PC-9 (cell line): ENCODE results near the gene CD22. TPM values are rescaled to one million over a fixed set of nuclear protein-coding genes. Genes with fewer than 3 reads are reported as not detected.

Experiments
- BruUV-seq: library from RNA; stranded (reverse); fragments of 400-500 nt; replicated peaks from 2 replicates; lab custom pipeline; 2021; lab: Mats Ljungman, UMichigan
- CTCF ChIA-PET: fragments of 300-600 bp; sonication (Branson Sonifier 250); formaldehyde crosslinking; loops from one replicate; lab custom pipeline; 2022; ENCODE audit warnings: antibody characterized with exemption; lab: Charles Lee
- POLR2A ChIA-PET: fragments of 300-600 bp; sonication (Branson Sonifier 250); formaldehyde crosslinking; loops from one replicate; lab custom pipeline; 2022; ENCODE audit warnings: antibody characterized with exemption; ENCODE audit not compliant: unreplicated experiment; lab: Charles Lee
- DNase-seq, 2 experiments: peaks; one replicate each; pipeline versions ENCODE4 v3.0.0 to v3.0.0-alpha.2; 2015 to 2022; ENCODE audit warnings: mixed read lengths in 1 of 2
- H2AFZ ChIP-seq: fragments of 200-600 bp; sonication (generic); 2 replicates; pipeline ENCODE4 v1.8.1; 2017; ENCODE audit warnings: antibody characterized with exemption
- H3F3A ChIP-seq: fragments of 200-600 bp; sonication (generic); 2 replicates; pipeline ENCODE4 v1.8.1; 2017; ENCODE audit warnings: antibody characterized with exemption, mild to moderate bottlenecking, low read depth; ENCODE audit not compliant: insufficient read depth
- H3K27ac ChIP-seq: fragments of 200-600 bp; sonication (generic); 2 replicates; pipeline ENCODE4 v1.6.1; 2016; ENCODE audit warnings: mixed run types
- H3K27me3 ChIP-seq: fragments of 200-600 bp; sonication (generic); 2 replicates; pipeline ENCODE4 v1.6.1; 2016; ENCODE audit warnings: low read depth, mixed run types; ENCODE audit not compliant: insufficient read depth
- H3K36me3 ChIP-seq: fragments of 200-600 bp; sonication (generic); 2 replicates; pipeline ENCODE4 v1.6.1; 2016; ENCODE audit warnings: low read depth, mixed run types
- H3K4me1 ChIP-seq: fragments of 200-600 bp; sonication (generic); replicated peaks from 2 replicates; pipeline ENCODE4 v1.6.1; 2016; ENCODE audit warnings: mixed run types; ENCODE audit not compliant: insufficient read depth
- H3K4me2 ChIP-seq: fragments of 200-600 bp; sonication (generic); 2 replicates; pipeline ENCODE4 v1.6.1; 2017; ENCODE audit warnings: mixed run types
- H3K4me3 ChIP-seq: fragments of 200-600 bp; sonication (generic); 2 replicates; pipeline ENCODE4 v1.6.1; 2016; ENCODE audit warnings: mixed run types
- H3K79me2 ChIP-seq: fragments of 200-600 bp; sonication (generic); 2 replicates; pipeline ENCODE4 v1.6.1; 2017; ENCODE audit warnings: low read depth, mixed run types
- H3K9me2 ChIP-seq: fragments of 200-600 bp; sonication (generic); 2 replicates; pipeline ENCODE4 v1.8.1; 2017; ENCODE audit warnings: mild to moderate bottlenecking; ENCODE audit not compliant: insufficient read depth
- H3K9me3 ChIP-seq: fragments of 200-600 bp; sonication (generic); 2 replicates; pipeline ENCODE4 v1.8.1; 2016; ENCODE audit warnings: low read depth; ENCODE audit not compliant: insufficient read depth
- H4K20me1 ChIP-seq: fragments of 200-600 bp; sonication (generic); 2 replicates; pipeline ENCODE4 v1.8.1; 2017; ENCODE audit not compliant: insufficient read depth
- EZH2 ChIP-seq: fragments of 200-600 bp; sonication (generic); IDR thresholded peaks from 2 replicates; pipeline ENCODE4 v1.8.0; 2017; ENCODE audit warnings: antibody characterized with exemption, low read depth
- intact Hi-C: fragments of 100-400 bp; cut with micrococcal nuclease; formaldehyde crosslinking; loops from one replicate; pipeline ENCODE4 v1.10.0; 2022; ENCODE audit not compliant: unreplicated experiment
- total RNA-seq: library from RNA; stranded (reverse); gene quantifications from 2 replicates; pipeline ENCODE4 v1.2.3, GENCODE V29; 2021
- TF ChIP-seq, protein P1 (sequence below): fragments of 200-600 bp; sonication (generic); conservative IDR thresholded peaks from 2 replicates; pipeline ENCODE4 v1.6.1; 2017; ENCODE audit warnings: mixed run types, antibody characterized with exemption, mild to moderate bottlenecking, moderate library complexity

Gene CD22
- total RNA-seq, 1 experiment from 2014 or later = 29.8 TPM

DNA sequence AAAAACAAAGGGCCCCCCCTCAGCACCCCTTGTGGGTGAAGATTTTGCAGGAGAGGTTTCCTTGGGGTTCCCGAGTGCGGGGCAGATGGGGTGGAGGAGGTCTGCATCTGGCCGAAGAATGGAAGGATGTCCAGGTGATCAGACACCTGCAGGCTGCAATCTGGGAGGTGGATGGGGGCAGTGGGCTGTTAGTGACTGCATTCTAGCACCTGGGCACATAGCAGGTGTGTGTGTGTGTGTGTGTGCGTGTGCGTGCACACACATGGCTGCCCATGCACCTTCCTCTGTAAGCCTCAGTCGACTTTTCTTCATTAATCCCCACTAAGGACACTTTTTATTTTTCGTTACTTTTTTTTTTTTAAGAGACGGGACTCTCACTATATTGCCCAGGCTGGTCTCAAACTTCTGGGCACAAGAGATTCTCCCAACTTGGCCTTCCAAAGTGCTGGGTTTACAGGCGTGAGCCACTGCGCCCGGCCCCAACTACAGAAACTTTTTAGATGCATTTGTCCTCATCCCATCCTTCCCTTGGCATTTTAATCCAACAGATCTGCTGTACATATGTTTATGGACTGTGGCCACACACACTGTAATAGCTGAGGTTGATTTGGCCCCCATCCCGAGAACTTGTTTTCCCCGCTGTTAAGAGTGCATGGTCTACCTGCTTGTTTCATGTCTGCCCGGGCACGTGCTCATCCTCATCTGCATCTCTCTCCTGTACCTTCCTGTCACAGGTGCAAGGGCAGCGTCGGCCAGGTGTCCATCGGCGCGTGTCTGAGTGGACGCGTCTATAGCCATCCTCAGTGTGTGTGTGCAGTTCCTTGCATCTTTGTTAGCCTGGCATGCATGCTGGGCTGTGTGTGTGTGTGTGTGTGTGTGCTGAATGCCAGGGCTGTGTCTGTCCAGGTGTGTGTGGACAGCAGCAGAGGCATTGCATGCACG lies 36.3 kb upstream of the CD22 start:
- no peak overlapping the region for H2AFZ ChIP-seq
- H4K20me1 ChIP-seq = no peaks in the 10 kb centered on the region
- no peaks in the 10 kb centered on the region for H3K9me2 ChIP-seq
- H3K36me3 ChIP-seq = no peaks in the 10 kb centered on the region
- ChIA-PET POLR2A (no interaction called here), CTCF (no interaction called here)
- no peak overlapping the region for H3K4me3 ChIP-seq
- no peak for TF ChIP-seq EZH2
- TF ChIP-seq, protein P1, sequence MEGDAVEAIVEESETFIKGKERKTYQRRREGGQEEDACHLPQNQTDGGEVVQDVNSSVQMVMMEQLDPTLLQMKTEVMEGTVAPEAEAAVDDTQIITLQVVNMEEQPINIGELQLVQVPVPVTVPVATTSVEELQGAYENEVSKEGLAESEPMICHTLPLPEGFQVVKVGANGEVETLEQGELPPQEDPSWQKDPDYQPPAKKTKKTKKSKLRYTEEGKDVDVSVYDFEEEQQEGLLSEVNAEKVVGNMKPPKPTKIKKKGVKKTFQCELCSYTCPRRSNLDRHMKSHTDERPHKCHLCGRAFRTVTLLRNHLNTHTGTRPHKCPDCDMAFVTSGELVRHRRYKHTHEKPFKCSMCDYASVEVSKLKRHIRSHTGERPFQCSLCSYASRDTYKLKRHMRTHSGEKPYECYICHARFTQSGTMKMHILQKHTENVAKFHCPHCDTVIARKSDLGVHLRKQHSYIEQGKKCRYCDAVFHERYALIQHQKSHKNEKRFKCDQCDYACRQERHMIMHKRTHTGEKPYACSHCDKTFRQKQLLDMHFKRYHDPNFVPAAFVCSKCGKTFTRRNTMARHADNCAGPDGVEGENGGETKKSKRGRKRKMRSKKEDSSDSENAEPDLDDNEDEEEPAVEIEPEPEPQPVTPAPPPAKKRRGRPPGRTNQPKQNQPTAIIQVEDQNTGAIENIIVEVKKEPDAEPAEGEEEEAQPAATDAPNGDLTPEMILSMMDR = no peak
- H3K79me2 ChIP-seq = no peaks in the 10 kb centered on the region
- no peak for DNase-seq
- H3K4me2 ChIP-seq = no peak overlapping the region
- no peaks in the 10 kb centered on the region for H3K9me3 ChIP-seq
- 0 out of 2 replicates have a peak, but pooled peaks cover 3% of the 10 kb centered on the region for H3K27me3 ChIP-seq
- H3K4me1 ChIP-seq = peaks cover 11% of the 10 kb centered on the region; the same call in 1 of the 2 replicates
- H3F3A ChIP-seq = peaks cover 22% of the 10 kb centered on the region; the same call in 1 of the 2 replicates
- intact Hi-C loops = no loop called here
- BruUV-seq = no TSS peak
- no peak overlapping the region for H3K27ac ChIP-seq

DNA sequence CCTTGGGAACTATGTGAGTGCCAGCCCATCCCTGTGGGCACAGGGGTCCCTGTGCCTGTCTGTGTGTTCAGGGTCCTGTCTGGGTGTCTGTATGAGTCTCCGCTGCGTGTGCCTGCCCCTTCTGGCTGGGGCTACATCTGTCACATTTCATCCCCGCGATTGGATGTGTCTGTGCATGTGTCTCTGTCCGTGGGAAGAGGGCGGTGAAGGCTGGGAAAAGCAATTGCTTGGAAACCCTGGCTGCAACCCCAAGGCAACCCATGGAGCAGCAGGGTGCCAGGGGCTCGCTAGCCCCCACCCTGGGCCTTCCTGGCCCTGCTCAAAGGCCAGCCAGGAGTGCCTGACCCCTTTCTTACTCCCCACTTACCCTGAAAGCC lies 35.6 kb upstream of the CD22 start:
- intact Hi-C loops = no loop called here
- no TSS peak for BruUV-seq
- ChIA-PET CTCF (no interaction called here), POLR2A (no interaction called here)
- no peaks in the 10 kb centered on the region for H3K9me2 ChIP-seq
- no peaks in the 10 kb centered on the region for H3K36me3 ChIP-seq
- H3K4me1 ChIP-seq = peaks cover 11% of the 10 kb centered on the region; the same call in 1 of the 2 replicates
- DNase-seq = no peak
- no peaks in the 10 kb centered on the region for H3K9me3 ChIP-seq
- H3K27ac ChIP-seq = no peak overlapping the region
- no peaks in the 10 kb centered on the region for H3K79me2 ChIP-seq
- H3K27me3 ChIP-seq = 0 out of 2 replicates have a peak, but pooled peaks cover 3% of the 10 kb centered on the region
- no peak overlapping the region for H2AFZ ChIP-seq
- H4K20me1 ChIP-seq = no peaks in the 10 kb centered on the region
- peaks cover 29% of the 10 kb centered on the region for H3F3A ChIP-seq
- TF ChIP-seq, protein P1 = no peak
- no peak for TF ChIP-seq EZH2
- no peak overlapping the region for H3K4me3 ChIP-seq
- no peak overlapping the region for H3K4me2 ChIP-seq

DNA sequence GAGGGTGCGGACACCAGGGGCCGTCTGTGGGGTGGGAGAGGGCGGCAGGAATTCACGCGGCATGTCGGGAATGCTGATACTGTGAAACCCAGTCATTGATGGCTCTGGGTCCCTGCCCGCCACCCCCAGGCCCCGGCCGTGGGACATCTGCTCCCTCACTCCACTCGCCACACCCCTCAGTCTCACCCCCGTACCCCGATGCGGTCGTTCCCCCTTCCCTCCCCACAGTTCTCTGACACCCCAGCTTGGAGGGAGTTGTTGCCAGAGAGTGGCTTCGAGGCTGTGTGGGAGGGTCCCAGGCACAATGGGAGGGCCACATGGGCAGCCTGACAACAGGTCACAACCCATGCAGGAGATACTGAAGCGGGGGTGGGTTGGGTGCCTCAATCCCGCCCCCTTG lies 35.2 kb upstream of the CD22 start:
- no peaks in the 10 kb centered on the region for H3K9me3 ChIP-seq
- no peak overlapping the region for H3K4me3 ChIP-seq
- no peak overlapping the region for H3K4me2 ChIP-seq
- no peaks in the 10 kb centered on the region for H4K20me1 ChIP-seq
- H3K9me2 ChIP-seq = no peaks in the 10 kb centered on the region
- peaks cover 11% of the 10 kb centered on the region; the same call in 1 of the 2 replicates for H3K4me1 ChIP-seq
- ChIA-PET CTCF (interaction anchor here (0.6 kb wide), 1 partner anchor 60 kb away, joined by 7 read pairs; no protein-coding TSS in a partner anchor), POLR2A (interaction anchor here (0.6 kb wide), 1 partner anchor 237 kb away, joined by 3 read pairs; no protein-coding TSS in a partner anchor)
- H3F3A ChIP-seq = peaks cover 33% of the 10 kb centered on the region
- no peak overlapping the region for H3K27ac ChIP-seq
- H3K79me2 ChIP-seq = no peaks in the 10 kb centered on the region
- intact Hi-C loops = no loop called here
- 0 out of 2 replicates have a peak, but pooled peaks cover 3% of the 10 kb centered on the region for H3K27me3 ChIP-seq
- no peaks in the 10 kb centered on the region for H3K36me3 ChIP-seq
- H2AFZ ChIP-seq = no peak overlapping the region
- TF ChIP-seq, protein P1 = no peak
- TF ChIP-seq EZH2 = no peak
- DNase-seq = no peak
- BruUV-seq = no TSS peak
